ENCODE results near the gene NETO2. TPM values are rescaled to one million over a fixed set of nuclear protein-coding genes. Genes with fewer than 3 reads are reported as not detected.

The NETO2 gene
- total and polyA plus RNA-seq, 2 donors (not counting 3 experiments of a cell fraction or from before 2014, with no cell fraction given) = 18.4 to 24.8 TPM

DNA sequence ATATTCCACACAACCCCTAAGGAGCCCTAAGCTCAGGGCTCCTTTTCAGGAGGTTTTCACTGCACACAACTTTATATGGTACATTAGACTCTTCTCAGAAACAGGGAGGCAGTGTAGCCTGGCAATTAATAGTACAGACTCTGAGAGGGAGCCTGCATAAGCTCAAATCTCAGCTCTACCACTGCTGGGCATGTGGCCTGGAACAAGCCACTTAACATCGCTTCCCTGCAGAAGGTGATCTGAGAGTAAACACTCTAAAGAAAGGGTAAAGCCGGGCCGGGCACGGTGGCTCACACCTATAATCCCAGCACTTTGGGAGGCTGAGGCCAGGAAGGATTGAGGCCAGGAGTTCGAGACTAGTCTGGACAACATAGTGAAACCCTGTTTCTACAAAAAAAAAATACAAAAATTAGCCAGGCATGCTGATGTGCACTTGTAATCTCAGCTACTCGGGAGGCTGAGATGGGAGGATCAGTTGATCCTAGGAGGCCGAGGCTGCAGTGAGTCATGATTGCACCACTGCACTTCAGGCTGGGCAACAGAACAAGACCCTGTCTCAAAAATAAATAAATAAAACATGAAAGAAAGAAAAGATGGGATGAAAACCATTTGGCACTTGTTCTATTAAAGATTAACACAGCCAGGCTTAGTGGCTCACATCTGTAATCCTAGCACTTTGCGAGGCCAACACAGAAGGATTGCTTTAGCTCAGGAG lies 99.6 kb downstream of the NETO2 start:
- Histone ChIP-seq H3K9ac (replicated peaks; ENCODE audit: extremely low read depth, insufficient read depth, low read length) (no peak overlapping the region), H3K36me3 (ENCODE audit: control insufficient read depth in 2 of 2, extremely low read depth in 1 of 2, insufficient read depth in 2 of 2, low read length in 2 of 2) (no peaks in the 10 kb centered on the region), H3K4me3 (replicated peaks in 1 of 3; ENCODE audit: insufficient read depth in 1 of 3, low read depth in 1 of 3, low read length in 3 of 3) (no peak overlapping the region), H2AFZ (ENCODE audit: low read depth, low read length) (no peak overlapping the region), H3K4me1 (ENCODE audit: control insufficient read depth, extremely low read depth, insufficient read depth, low read length) (no peaks in the 10 kb centered on the region), H4K20me1 (replicated peaks; ENCODE audit: control insufficient read depth, extremely low read depth, insufficient read depth, low read length) (no peaks in the 10 kb centered on the region), H3K4me2 (ENCODE audit: insufficient read depth, low read length) (no peak overlapping the region), H3K79me2 (ENCODE audit: control insufficient read depth, insufficient read depth, low read length) (no peaks in the 10 kb centered on the region), H3K9me1 (replicated peaks; ENCODE audit: control insufficient read depth, extremely low read depth, insufficient read depth, low read length) (no peaks in the 10 kb centered on the region), H3K9me3 (replicated peaks; ENCODE audit: control insufficient read depth, insufficient read depth, low read length) (no peaks in the 10 kb centered on the region), H3K27ac (ENCODE audit: insufficient read depth, low read depth, low read length) (no peak overlapping the region), H3K27me3 (ENCODE audit: control insufficient read depth in 2 of 2, insufficient read depth in 2 of 2, low read length in 2 of 2) (peaks cover 0 to 2% of the 10 kb centered on the region in 2 experiments)
- dilution Hi-C loops (cut with MboI; ENCODE audit: extremely low pct_ligation_motif_present, low sequenced_read_pairs) (no loop called here), intact Hi-C loops (cut with micrococcal nuclease) (no loop called here)
- BruUV-seq (replicated peaks) = no TSS peak
- CTCF ChIA-PET = interaction anchor here (1.0 to 2.1 kb wide), 3 partner anchors 17 to 99 kb away, joined by 3 to 15 read pairs (median 4); partner anchors contain the start of gene NETO2
- FAIRE-seq (no peak), DNase-seq (ENCODE audit: low read depth, low spot score) (no peak)
- POLR2A ChIA-PET = no interaction called here
- TF ChIP-seq, protein P1, sequence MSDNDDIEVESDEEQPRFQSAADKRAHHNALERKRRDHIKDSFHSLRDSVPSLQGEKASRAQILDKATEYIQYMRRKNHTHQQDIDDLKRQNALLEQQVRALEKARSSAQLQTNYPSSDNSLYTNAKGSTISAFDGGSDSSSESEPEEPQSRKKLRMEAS (IDR thresholded peaks at IDR 0.05; ENCODE audit: insufficient read depth, insufficient read length) = no peak
- TF ChIP-seq POLR2A (IDR thresholded peaks at IDR 0.05; ENCODE audit: low read depth, low read length) = no peak
- no peak for TF ChIP-seq POLR2AphosphoS5 (IDR thresholded peaks at IDR 0.05; ENCODE audit: insufficient read depth, low read depth, low read length)
- no peak for TF ChIP-seq FOS (IDR thresholded peaks at IDR 0.05; ENCODE audit: borderline replicate concordance, insufficient read depth, low read length)
- TF ChIP-seq GATA2 (IDR thresholded peaks at IDR 0.05; ENCODE audit: insufficient read depth, insufficient read length, low read depth, low read length) = no peak
- no peak for TF ChIP-seq MYC (IDR thresholded peaks at IDR 0.05; ENCODE audit: low read depth, low read length)
- TF ChIP-seq, protein P2, sequence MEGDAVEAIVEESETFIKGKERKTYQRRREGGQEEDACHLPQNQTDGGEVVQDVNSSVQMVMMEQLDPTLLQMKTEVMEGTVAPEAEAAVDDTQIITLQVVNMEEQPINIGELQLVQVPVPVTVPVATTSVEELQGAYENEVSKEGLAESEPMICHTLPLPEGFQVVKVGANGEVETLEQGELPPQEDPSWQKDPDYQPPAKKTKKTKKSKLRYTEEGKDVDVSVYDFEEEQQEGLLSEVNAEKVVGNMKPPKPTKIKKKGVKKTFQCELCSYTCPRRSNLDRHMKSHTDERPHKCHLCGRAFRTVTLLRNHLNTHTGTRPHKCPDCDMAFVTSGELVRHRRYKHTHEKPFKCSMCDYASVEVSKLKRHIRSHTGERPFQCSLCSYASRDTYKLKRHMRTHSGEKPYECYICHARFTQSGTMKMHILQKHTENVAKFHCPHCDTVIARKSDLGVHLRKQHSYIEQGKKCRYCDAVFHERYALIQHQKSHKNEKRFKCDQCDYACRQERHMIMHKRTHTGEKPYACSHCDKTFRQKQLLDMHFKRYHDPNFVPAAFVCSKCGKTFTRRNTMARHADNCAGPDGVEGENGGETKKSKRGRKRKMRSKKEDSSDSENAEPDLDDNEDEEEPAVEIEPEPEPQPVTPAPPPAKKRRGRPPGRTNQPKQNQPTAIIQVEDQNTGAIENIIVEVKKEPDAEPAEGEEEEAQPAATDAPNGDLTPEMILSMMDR (IDR thresholded peaks at IDR 0.05; ENCODE audit: extremely low read depth in 1 of 2, insufficient read depth in 1 of 2, low read depth in 1 of 2, low read length in 2 of 2) = no peak
- TF ChIP-seq EZH2 (IDR thresholded peaks at IDR 0.05; ENCODE audit: borderline replicate concordance, low read depth, low read length, severe bottlenecking) = no peak
- TF ChIP-seq JUN (IDR thresholded peaks at IDR 0.05; ENCODE audit: borderline replicate concordance, insufficient read depth, insufficient read length, low read depth) = no peak

All from endothelial cell of umbilical vein (primary cell).